CD4-positive, alpha-beta T cell treated with Interferon alpha-2 for 1 hour (primary cell): ENCODE data around the gene SLC22A4.

Experiments used
- DNase-seq, 2 donors: peaks; one replicate each; pipeline ENCODE4 v3.0.0-alpha.2; 2020 to 2022

The SLC22A4 gene

DNA sequence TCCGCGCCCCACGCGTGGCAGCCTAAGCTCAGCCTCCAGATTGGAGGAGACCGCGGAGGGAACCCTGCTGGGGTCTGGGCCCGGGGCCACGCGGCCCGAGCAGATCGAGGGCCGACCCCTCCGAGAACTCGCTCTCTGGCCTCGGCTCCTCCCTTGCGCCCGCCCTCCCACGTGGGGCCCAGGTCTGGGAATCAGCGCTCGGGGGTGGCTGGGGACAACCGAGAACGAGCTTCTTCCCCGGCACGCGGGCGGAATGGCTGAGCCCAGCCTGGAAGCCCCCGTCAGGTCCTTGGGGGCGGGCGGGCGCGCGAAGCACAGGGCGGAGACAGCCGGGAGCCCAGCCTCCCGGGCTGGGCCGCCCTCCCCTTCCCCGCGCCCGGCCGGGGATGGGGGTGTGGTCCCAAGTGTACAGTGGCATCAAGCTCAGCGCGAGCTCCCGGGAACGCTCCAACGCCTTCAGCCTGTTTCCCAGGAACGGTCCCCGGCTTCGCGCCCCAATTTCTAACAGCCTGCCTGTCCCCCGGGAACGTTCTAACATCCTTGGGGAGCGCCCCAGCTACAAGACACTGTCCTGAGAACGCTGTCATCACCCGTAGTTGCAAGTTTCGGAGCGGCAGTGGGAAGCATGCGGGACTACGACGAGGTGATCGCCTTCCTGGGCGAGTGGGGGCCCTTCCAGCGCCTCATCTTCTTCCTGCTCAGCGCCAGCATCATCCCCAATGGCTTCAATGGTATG lies at the start of gene SLC22A4:
SLC22A4 (plus strand) TSS at position 403 of the 736 bp plus-strand sequence; CDS start at position 626, 223 bp downstream.
- peak; percentile 72 to 75 for DNase-seq

- no peak for DNase-seq
Observed at GRCh38 chr5:132245593-132245992, 48.6 kb upstream of the SLC22A4 start.

GRCh38 chr5:132246806-132247205 lies 47.4 kb upstream of the SLC22A4 start:
- no peak for DNase-seq

DNA sequence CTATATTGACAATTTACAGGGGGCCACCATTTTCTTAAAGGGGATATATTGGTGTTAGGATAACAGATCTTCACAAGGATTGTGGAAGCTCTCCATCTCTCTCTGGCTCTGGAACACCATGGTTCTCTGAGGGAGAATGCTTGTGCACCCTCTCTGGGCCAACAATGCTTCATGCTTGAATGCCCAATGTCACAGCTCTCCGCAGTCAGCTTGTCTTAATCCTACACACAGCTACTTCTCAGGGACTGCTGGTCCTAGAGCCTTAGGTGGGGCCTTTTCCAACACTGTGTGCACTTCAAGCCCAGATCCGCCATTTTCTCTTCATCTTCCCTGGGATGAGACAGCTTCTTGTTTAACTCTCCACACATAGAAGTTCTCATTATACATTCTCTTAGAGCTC lies 43.6 kb upstream of the SLC22A4 start:
- no peak for DNase-seq

GRCh38 chr5:132251220-132251725 lies 42.9 kb upstream of the SLC22A4 start:
- no peak for DNase-seq

DNA sequence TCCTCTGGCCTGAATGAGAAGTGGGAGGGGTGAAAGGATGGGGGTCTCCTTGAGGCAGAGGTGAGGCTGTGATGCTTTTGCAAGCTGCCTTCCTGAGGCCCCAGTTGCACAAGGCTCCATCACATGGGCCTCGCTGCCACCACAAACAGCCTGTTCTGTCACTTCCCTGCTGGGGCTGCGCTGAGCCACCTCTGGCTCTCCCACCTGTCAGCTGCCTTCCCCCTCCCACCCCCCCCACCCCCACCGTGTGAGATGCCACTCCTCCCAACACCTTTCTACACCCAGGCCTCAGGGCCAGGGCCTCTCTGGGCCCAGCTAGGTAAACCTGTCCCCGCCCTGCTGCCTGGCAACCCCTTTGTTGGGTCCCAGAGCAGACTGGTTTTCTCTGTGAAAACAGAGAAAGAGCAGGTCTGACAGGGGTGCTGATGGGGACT lies 41.2 kb upstream of the SLC22A4 start:
- DNase-seq, result no peak

GRCh38 chr5:132253452-132254320 lies 40.5 kb upstream of the SLC22A4 start:
- DNase-seq, result no peak

GRCh38 chr5:132254321-132254977 lies 39.7 kb upstream of the SLC22A4 start:
- no peak for DNase-seq

DNA sequence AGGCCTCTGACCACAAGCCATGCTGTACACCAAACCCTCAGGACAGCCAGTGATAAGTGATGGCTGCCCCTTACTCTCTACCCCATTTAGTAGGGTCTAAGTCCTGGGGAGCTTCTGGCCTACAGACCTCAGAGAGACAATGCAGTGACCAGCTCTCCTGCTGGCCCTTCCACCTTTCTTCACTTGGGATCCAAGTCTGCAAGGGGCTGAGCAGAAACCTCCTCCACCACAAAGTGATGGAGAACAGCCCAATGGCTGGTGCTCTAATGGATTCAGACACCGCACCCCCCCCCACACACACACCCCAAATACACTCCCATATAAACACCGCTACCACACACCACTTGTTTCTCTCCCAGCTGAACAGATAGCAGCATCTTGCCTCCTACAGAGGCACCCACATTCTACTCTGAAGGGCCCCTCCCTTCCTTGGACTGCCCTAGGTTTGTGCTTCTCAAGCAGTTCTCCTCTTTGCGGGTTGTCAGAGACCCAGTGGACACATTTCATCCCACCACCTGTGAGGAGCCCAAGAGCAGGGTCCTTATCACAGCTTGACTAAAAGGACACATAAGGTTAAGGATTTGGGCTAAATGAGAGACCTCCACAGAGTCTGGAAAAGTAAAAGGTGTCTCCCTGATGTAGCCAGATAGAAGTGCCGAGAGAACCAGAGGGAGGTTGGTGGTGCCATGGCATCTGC lies 38.0 kb upstream of the SLC22A4 start:
- no peak for DNase-seq

DNA sequence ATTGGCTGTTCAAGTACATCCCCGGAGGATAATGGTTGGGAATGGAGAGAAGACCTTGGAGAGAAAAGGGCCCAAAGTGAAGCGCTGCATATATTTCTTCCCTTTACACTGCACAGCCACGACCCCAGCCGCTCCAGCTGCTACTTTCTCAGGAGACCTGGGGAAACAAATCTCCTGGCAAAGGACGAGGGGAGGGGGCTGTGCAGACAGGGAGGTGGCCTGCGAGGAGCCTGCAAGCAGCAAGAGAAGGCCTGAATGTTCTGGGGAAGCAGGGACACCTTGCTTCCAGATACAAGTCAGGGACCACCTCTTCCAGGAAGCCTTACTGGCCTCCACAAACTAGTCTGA lies 37.4 kb upstream of the SLC22A4 start:
- no peak for DNase-seq

- no peak for DNase-seq
Observed at GRCh38 chr5:132257131-132258101, 36.8 kb upstream of the SLC22A4 start, which contains the start of gene PDLIM4. Gene PDLIM4 (plus strand): TSS chr5:132257696. CDS start chr5:132257735, 39 bp downstream.

DNA sequence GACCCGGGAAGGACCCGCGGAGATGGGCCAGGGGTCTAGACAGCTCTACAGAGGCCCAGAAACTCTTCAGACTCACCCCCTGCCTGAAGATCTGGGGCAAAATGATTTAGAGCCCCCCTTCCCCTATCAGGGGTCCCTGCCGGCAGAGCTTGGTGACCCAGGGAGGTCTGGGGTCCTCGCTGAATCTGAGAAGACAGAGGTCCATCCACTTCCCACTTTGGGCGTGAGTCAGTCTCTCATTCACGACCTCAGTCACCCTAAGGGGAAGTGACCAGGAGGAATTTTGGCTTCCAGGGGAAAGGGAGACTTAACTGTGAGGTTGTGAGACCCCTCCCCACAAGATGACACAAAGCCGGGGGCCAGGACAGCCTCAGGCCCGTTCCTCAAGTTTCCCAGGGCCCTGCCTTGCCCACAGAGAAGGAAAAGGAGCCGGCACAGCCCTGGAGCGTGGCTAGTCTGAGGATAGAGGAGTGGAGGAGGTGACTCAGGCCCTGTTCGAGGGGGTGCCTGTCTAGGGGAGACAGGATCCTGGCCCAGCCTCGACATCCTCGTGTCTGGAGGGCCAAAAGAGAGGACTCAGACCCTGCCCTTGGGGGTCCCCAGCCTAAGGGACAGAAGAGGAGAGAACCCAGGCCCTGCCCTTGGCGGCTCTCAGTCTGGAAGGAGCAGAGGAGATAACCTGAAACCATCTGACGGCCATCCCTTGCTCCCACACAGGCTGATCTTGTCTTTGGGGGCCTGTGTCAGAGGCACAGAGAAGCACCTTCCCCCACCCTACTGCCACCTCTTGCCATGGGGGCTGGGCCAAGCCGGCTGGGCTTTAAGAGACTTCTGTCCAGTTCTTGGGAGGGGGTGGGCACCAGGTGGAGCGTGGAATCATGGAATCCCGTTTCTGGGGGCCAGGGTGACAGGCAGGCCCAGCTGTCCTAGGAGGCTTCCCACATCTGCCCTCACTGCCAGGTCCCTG lies 35.8 kb upstream of the SLC22A4 start:
- DNase-seq, result no peak

DNA sequence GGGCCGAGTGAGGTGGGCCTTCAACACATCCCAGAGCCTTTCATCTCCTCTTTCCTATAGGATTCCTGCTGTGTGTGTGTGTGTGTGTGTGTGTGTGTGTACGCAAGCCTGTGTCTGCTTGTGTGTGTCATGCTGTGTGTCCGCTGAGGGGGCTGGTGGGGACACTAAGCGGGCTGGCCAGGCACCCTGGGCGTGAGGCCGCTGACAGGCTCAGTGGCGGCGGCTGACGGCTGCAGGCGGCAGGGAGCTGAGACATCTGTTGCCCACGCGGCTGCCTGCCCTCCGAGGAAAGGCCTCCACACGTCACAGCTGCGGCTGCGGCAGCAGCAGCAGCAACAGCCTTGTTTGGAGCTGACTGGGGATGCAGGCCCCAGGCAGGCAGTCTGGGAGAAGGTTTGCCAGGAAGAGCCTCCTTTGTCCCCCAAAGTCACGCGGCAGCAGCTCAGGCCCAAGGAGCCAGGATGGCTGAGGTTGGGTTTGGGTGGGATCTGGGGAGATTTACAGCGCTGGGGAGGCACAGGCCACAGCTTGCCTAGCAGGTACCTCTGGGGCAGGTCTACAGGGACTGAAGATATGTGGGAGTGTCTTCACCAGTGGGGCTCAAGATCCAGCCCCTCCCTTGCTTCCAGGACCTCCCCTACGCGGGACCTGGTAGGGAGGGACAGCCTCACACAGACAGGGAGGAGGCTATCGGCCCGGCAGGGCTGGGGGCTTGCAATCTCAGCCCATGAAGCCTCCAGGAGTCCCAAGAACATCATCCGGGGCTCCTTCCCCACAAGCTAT lies 34.9 kb upstream of the SLC22A4 start:
- DNase-seq, result no peak

GRCh38 chr5:132260051-132260450 lies 34.1 kb upstream of the SLC22A4 start:
- DNase-seq, result no peak

- no peak for DNase-seq
Observed at GRCh38 chr5:132260714-132261551, 33.3 kb upstream of the SLC22A4 start.

GRCh38 chr5:132261881-132262845 lies 32.0 kb upstream of the SLC22A4 start:
- DNase-seq, result no peak
